Right atrium auricular region (tissue), 2 donors: ENCODE data around the gene YPEL2. TPM values are rescaled to one million over a fixed set of nuclear protein-coding genes. Genes with fewer than 3 reads are reported as not detected.

Source experiments
- DNase-seq: peaks from one replicate; pipeline ENCODE4 v3.0.0-alpha.2; 2019; ENCODE audit warnings: low spot score
- H3K27ac ChIP-seq, 2 donors: fragments of 200-600 bp; sonication (generic); 1 replicate in 1 of 2; 2 replicates in 1 of 2; pipeline ENCODE4 v1.5.1; 2016 to 2019
- H3K27me3 ChIP-seq, 2 donors: fragments of 200-600 bp; sonication (generic); one replicate each; pipeline versions ENCODE4 v1.5.1 to v1.6.0; 2017 to 2019
- H3K36me3 ChIP-seq: fragments of 200-600 bp; sonication (generic); one replicate; pipeline ENCODE4 v1.5.1; 2016
- H3K4me1 ChIP-seq, 2 donors: fragments of 200-600 bp; sonication (generic); one replicate each; pipeline versions ENCODE4 v1.5.1 to v1.6.0; 2017 to 2019
- H3K4me3 ChIP-seq, 2 donors: fragments of 200-600 bp; sonication (generic); 1 replicate in 1 of 2; 2 replicates in 1 of 2; pipeline ENCODE4 v1.5.1; 2017 to 2019; ENCODE audit warnings: mild to moderate bottlenecking in 1 of 2, moderate library complexity in 1 of 2
- H3K9me3 ChIP-seq, 2 donors: fragments of 200-600 bp; sonication (generic); one replicate each; pipeline ENCODE4 v1.5.1; 2019
- CTCF ChIP-seq, 2 donors: fragments of 200-600 bp; sonication (generic); IDR thresholded peaks; one replicate each; pipeline ENCODE4 v1.5.1; 2019; ENCODE audit warnings: antibody characterized with exemption in 2 of 2
- microRNA-seq, 2 donors: library from miRNA; unstranded; fragments of <30 nt; microRNA quantifications; one replicate each; pipeline ENCODE4, GENCODE V29; 2016 to 2017; ENCODE audit warnings: borderline number of aligned reads in 2 of 2, borderline replicate concordance in 1 of 2
- total RNA-seq, 2 donors: library from RNA; depleted of rRNA; stranded (reverse); fragments of >200 nt; gene quantifications; one replicate each; pipeline ENCODE4 v1.1.0, GENCODE V29; 2016

Gene YPEL2
- total RNA-seq, 2 donors from 2014 or later: 28.3 to 34.1 TPM

- no peaks in the 10 kb centered on the region for H3K36me3 ChIP-seq
- DNase-seq: no peak
- no peak for TF ChIP-seq CTCF (IDR thresholded peaks at IDR 0.05)
These were observed 111.7 kb downstream of the YPEL2 start for GRCh38 chr17:59443106-59443505.

More at GRCh38 chr17:59443106-59443505, 111.7 kb downstream of the YPEL2 start:
- Histone ChIP-seq H3K4me3 (no peak overlapping the region), H3K27me3 (no peaks in the 10 kb centered on the region), H3K9me3 (no peaks in the 10 kb centered on the region), H3K27ac (no peak overlapping the region), H3K4me1 (peaks cover 0 to 27% of the 10 kb centered on the region in 2 donors)

Small RNA genes within 50 kb of the gene (microRNA-seq; reads per million reads assigned to microRNA genes)
- 0 to 1.4 reads per million in 2 donors for gene MIR4729

Other genes starting within 250 kb of the YPEL2 start
- gene TRIM37, start 224.8 kb upstream of the YPEL2 start, total RNA-seq: 10 to 100 TPM; 12.9 to 20.5 TPM
- gene SKA2, start 176.5 kb upstream of the YPEL2 start, total RNA-seq: 10 to 100 TPM; 23.0 to 44.4 TPM
- 1 to 10 TPM in 1 of 2 donors, under 1 TPM in 1; 0.79 to 1.5 TPM for gene PRR11, start 175.9 kb upstream of the YPEL2 start, total RNA-seq
- 1 to 10 TPM; 8.9 to 9.2 TPM for gene SMG8, start 121.6 kb upstream of the YPEL2 start, total RNA-seq
- gene GDPD1, start 111.1 kb upstream of the YPEL2 start, total RNA-seq: 1 to 10 TPM; 1.3 to 3.7 TPM
- gene DHX40, start 234.0 kb downstream of the YPEL2 start, total RNA-seq: 10 to 100 TPM; 22.1 to 22.7 TPM